Uterus (tissue), 4 donors: ENCODE results near the gene KBTBD3. TPM values are rescaled to one million over a fixed set of nuclear protein-coding genes. Genes with fewer than 3 reads are reported as not detected.

Experiments used
- DNase-seq, 2 donors: peaks; one replicate each; pipeline ENCODE4 v3.0.0-alpha.2; 2019 to 2020
- H3K27ac ChIP-seq, 2 donors: fragments of 200-600 bp; sonication (generic); 1 replicate in 1 of 2; 2 replicates in 1 of 2; pipeline ENCODE4 v1.5.1; 2016 to 2018
- H3K27me3 ChIP-seq, 2 donors: fragments of 200-600 bp; sonication (generic); one replicate each; pipeline ENCODE4 v1.5.1; 2018 to 2019; ENCODE audit warnings: control low read depth in 1 of 2
- H3K36me3 ChIP-seq, 2 donors: fragments of 200-600 bp; sonication (generic); one replicate each; pipeline ENCODE4 v1.5.1; 2019; ENCODE audit warnings: control low read depth in 1 of 2
- H3K4me1 ChIP-seq, 2 donors: fragments of 200-600 bp; sonication (generic); one replicate each; pipeline ENCODE4 v1.5.1; 2018 to 2019; ENCODE audit warnings: control low read depth in 1 of 2
- H3K4me3 ChIP-seq, 2 donors: fragments of 200-600 bp; sonication (generic); 1 replicate in 1 of 2; 2 replicates in 1 of 2; pipeline ENCODE4 v1.5.1; 2018 to 2019; ENCODE audit warnings: mild to moderate bottlenecking in 1 of 2
- H3K9me3 ChIP-seq, 2 donors: fragments of 200-600 bp; sonication (generic); one replicate each; pipeline ENCODE4 v1.5.1; 2019; ENCODE audit warnings: control low read depth in 1 of 2
- CTCF ChIP-seq, 4 experiments: fragments of 200-600 bp in 2 of 4; fragments of 450-650 bp in 2 of 4; sonication (generic) in 2 of 4; IDR thresholded peaks; one replicate each; pipeline ENCODE4 v1.5.1; 2016 to 2019; ENCODE audit warnings: antibody characterized with exemption in 4 of 4, mild to moderate bottlenecking in 2 of 4, moderate library complexity in 1 of 4
- POLR2A ChIP-seq, 2 donors: fragments of 450-650 bp; IDR thresholded peaks; one replicate each; pipeline ENCODE4 v1.6.1; 2016; ENCODE audit warnings: antibody characterized with exemption in 2 of 2, mild to moderate bottlenecking in 1 of 2, moderate library complexity in 1 of 2
- intact Hi-C: fragments of 100-400 bp; cut with DNase I; formaldehyde crosslinking; loops from one replicate; pipeline ENCODE4 v1.15.1; 2023; ENCODE audit warnings: low total_unique reads
- total RNA-seq, 4 donors: library from RNA; depleted of rRNA in 3 of 4; stranded (reverse); fragments of >200 nt in 3 of 4; gene quantifications; one replicate each; pipeline versions ENCODE4 v1.1.0 to v1.2.4, GENCODE V29; 2014 to 2023
- donor health status: DM: yes; HTN: yes; CAD: no.

The KBTBD3 gene
- total RNA-seq, 4 donors from 2014 or later: 2.6 to 15.0 (median 8.5) TPM

DNA sequence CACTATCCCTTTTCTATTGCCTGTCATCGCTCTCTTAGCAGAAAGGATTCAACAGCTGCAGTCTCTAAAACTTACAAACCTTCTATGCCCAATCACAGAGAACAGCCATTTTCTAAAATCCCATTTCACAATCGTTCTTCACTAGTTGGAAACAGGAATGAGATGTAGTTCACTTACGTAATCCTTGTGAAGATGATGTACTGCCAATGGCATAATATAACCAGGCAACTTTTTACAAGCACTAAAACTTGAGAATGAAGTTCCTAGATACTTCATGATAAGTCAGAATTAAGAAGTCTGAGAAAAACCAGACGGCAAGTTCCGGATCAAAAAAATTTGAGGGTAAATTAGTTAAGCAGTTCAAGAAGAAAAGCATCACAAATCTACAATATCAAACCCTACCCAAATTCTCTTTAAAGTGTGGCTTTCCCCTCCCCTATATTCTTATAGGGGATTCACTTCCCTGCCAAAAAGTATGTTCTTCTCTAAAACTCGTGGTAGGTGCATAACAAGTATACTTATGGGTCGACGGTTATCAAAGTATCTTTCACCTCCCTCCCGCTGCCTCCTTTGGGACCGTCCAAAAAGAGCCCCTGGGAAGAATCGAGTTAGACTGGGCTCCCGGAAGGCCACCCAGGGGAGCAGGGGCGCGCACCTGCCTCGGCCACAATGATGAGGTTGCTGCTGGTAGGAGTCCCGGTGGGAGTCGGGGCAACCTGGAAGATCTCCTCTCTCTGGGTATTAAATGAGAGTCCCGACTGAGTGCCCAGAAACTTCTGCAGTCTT lies 55.8 kb downstream of the KBTBD3 start:
- Histone ChIP-seq H3K4me1 (peaks cover 9% of the 10 kb centered on the region in 2 donors), H3K36me3 (no peaks in the 10 kb centered on the region), H3K27me3 (no peaks in the 10 kb centered on the region), H3K9me3 (no peaks in the 10 kb centered on the region), H3K27ac (peak overlapping the region; percentile 79 to 89), H3K4me3 (peak overlapping the region; percentile 89 to 99)
- intact Hi-C loops: no loop called here
- no peak for TF ChIP-seq POLR2A (IDR thresholded peaks at IDR 0.05)
- TF ChIP-seq CTCF (IDR thresholded peaks at IDR 0.05): no peak
- DNase-seq: no peak

- Histone ChIP-seq H3K27me3 (no peaks in the 10 kb centered on the region), H3K4me3 (no peak overlapping the region), H3K9me3 (no peaks in the 10 kb centered on the region), H3K4me1 (peaks cover 9% of the 10 kb centered on the region in 2 donors), H3K36me3 (no peaks in the 10 kb centered on the region), H3K27ac (no peak overlapping the region)
- intact Hi-C loops: no loop called here
- DNase-seq: no peak
- TF ChIP-seq POLR2A (IDR thresholded peaks at IDR 0.05) (no peak), CTCF (IDR thresholded peaks at IDR 0.05) (no peak)
Measured at GRCh38 chr11:106017093-106017492, 60.1 kb downstream of the KBTBD3 start.

DNA sequence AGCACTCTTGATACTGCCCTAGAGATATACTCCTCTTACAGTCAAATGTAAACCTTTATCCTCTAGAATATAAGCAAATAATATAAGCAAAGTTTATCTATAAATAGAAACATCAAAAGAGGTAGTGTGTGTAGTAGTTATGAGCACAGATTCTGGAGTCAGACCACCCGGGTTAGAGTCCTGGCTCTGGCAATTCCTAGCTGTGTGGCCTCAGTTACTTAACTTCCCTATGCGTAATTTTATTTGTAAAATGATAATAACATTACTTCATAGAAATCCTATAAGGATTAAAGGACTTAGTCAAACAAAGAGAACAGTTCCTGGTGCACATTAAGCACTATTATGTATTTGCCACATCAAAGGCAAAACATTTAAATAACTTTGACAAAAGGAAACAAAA lies 62.1 kb downstream of the KBTBD3 start:
- Histone ChIP-seq H3K9me3 (no peaks in the 10 kb centered on the region), H3K4me1 (peaks cover 3 to 5% of the 10 kb centered on the region in 2 donors), H3K36me3 (no peaks in the 10 kb centered on the region), H3K4me3 (no peak overlapping the region), H3K27ac (no peak overlapping the region), H3K27me3 (no peaks in the 10 kb centered on the region)
- DNase-seq: no peak
- intact Hi-C loops: no loop called here
- TF ChIP-seq POLR2A (IDR thresholded peaks at IDR 0.05): no peak
- no peak for TF ChIP-seq CTCF (IDR thresholded peaks at IDR 0.05)

GRCh38 chr11:106014620-106015019 lies 62.5 kb downstream of the KBTBD3 start:
- H3K27ac ChIP-seq: no peak overlapping the region
- no peak for DNase-seq
- H3K4me3 ChIP-seq: no peak overlapping the region
- intact Hi-C loops: no loop called here
- H3K4me1 ChIP-seq: peaks cover 0 to 5% of the 10 kb centered on the region in 2 donors
- H3K9me3 ChIP-seq: no peaks in the 10 kb centered on the region
- H3K36me3 ChIP-seq: no peaks in the 10 kb centered on the region
- no peak for TF ChIP-seq POLR2A (IDR thresholded peaks at IDR 0.05)
- TF ChIP-seq CTCF (IDR thresholded peaks at IDR 0.05): no peak
- no peaks in the 10 kb centered on the region for H3K27me3 ChIP-seq

DNA sequence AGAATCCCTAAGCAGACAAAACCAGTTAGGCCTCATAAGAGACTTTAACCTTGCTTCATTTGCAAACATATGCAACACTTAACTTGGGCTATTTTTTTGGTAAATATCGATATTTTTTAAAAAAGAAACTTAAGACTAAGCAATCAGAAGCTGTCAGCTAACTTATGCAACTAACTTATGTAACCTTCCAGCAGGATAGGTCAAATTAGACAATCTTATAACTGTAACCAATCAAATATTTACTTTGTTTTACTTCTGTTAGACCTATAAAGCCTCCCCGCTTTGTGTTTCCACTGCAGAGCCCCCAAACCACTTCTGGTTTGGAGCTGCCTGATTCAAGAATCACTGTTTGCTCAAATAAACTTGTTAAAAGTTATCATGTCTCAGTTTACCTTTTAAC lies 63.1 kb downstream of the KBTBD3 start:
- H3K36me3 ChIP-seq: no peaks in the 10 kb centered on the region
- TF ChIP-seq CTCF (IDR thresholded peaks at IDR 0.05) (no peak), POLR2A (IDR thresholded peaks at IDR 0.05) (no peak)
- H3K27me3 ChIP-seq: no peaks in the 10 kb centered on the region
- no peak for DNase-seq
- peaks cover 0 to 5% of the 10 kb centered on the region in 2 donors for H3K4me1 ChIP-seq
- H3K9me3 ChIP-seq: no peaks in the 10 kb centered on the region
- intact Hi-C loops: no loop called here
- no peak overlapping the region for H3K4me3 ChIP-seq
- no peak overlapping the region for H3K27ac ChIP-seq
